GM12872 (cell line): ENCODE results near the gene MAJIN.

ENCODE experiments used
- TF ChIP-seq, protein P1 (sequence below): IDR thresholded peaks from 3 replicates; pipeline ENCODE4 v1.5.1; 2011; ENCODE audit warnings: low read depth, mild to moderate bottlenecking, low read length, moderate library complexity; ENCODE audit not compliant: insufficient read depth

The MAJIN gene

DNA sequence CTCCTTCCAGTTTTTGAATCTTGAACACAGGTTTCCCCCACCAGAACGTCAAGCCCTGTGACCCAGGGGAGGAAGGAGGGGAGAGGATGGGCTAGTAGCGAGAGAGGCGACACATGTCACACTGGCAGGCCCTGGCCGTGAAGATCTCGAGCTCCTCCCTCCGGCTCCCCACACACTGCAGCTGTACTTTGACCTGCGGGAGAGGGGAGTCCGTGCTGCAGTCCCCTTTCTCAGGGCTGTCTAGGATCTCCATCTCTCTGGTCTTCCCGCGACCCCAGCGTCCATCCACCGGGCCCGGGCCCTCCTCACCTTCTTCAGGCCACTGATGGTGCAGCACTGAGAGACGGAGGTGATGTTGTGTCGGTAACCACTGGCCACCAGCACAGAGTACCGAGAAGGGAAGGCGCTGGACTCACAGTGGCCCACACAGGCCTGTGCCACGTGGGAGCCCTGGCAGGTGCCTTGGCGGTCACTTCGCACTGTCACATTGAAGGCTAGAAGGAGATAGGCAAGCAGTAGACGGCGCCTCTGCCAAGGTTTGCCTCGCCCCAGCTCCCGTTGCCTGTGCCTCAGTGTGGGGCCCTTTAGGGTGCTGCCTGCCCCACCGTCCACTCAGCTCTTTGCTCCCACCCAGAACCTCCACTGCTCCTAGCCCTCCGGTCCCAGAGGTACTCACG is 37.1 kb downstream of the MAJIN start:
- TF ChIP-seq, protein P1, sequence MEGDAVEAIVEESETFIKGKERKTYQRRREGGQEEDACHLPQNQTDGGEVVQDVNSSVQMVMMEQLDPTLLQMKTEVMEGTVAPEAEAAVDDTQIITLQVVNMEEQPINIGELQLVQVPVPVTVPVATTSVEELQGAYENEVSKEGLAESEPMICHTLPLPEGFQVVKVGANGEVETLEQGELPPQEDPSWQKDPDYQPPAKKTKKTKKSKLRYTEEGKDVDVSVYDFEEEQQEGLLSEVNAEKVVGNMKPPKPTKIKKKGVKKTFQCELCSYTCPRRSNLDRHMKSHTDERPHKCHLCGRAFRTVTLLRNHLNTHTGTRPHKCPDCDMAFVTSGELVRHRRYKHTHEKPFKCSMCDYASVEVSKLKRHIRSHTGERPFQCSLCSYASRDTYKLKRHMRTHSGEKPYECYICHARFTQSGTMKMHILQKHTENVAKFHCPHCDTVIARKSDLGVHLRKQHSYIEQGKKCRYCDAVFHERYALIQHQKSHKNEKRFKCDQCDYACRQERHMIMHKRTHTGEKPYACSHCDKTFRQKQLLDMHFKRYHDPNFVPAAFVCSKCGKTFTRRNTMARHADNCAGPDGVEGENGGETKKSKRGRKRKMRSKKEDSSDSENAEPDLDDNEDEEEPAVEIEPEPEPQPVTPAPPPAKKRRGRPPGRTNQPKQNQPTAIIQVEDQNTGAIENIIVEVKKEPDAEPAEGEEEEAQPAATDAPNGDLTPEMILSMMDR: no peak

DNA sequence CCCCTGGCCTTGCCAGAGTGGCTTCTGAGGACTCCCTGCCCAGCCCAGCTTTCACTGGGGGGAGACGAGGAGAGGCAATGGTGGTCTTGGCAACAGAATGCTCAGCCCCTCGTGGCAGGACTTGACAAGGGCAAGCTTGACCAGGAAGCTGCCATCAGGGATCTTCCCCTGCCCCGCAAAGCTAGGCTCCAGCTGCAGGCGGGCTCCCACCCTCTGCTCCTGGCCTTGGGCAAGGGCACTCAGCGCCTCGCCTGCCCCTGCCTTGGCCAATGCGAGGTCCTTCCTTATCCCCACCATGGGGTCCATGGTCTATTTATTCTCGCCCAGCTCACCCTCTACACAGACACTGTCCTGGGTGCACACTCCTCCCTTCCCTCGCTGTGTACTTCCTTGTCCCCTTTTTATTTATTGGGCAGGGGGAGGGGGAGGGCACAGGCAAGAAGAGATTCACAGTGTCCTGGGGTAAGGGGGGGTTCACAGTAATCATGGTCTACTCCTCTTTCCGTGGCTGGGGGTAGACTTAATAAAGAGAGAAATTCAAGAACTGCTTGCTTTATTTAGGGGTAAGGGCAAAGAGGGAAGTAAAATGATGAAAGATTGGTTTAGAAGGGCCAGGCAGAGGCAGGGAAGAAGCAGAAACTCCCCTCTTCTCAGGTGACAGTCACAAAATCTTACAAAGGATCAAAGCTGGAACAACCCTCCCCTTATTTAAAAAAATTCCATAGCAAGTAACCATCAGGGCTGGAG is 37.8 kb downstream of the MAJIN start:
- TF ChIP-seq, protein P1: no peak

DNA sequence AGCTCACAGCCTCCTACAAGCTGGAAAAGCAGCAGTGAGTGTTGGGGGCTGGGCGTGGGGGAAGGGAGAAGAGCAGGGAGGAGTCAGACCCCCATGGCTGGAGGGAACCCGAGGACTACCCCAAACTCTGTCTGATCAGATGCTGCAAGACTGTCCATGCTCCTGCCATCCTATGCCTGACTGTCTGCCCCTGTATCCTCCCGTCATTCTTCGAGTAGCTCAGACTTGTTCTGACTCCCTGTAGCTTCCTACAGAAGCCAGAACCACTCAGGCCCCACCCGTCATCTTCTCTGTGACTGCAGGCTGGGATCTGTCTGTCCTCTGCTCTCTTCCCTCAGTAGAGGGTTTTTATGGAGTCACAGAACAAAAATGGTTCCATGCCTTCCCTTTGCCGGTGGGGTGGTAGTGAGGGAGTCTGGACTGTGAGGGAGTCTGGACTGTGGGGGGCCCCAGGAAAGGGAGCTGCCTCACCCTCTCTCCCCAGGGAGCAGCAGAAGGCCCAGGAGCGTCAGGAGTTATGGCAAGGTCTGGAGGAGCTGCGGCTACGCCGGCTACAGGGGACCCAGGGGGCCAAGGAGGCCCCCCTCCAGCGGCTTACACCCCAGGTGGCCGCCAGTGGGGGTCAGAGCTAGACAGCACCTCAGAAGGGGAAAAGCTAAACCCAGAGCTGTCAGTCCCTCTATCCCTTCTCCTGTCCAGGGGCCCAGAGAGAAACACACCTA is 38.5 kb downstream of the MAJIN start:
- TF ChIP-seq, protein P1: no peak

DNA sequence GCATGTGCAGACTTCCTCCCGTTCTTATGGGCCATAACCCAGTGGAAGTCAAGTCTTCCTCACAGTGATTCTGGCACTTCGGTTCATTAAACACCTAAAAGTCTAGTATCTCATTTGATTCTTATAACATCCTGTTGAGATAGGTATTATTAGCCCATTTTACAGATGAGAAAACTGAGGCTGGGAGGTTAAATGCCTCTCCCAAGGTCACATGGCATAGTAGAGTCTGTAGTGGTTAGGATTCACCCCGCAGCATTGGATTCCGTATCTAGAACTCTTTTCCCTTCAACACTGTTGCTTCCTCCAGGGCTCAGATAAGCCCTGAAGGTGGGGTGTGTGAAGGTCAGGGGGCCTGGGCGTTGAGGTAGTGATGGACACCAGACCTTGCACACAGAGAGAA is 39.6 kb downstream of the MAJIN start:
- TF ChIP-seq, protein P1: no peak

DNA sequence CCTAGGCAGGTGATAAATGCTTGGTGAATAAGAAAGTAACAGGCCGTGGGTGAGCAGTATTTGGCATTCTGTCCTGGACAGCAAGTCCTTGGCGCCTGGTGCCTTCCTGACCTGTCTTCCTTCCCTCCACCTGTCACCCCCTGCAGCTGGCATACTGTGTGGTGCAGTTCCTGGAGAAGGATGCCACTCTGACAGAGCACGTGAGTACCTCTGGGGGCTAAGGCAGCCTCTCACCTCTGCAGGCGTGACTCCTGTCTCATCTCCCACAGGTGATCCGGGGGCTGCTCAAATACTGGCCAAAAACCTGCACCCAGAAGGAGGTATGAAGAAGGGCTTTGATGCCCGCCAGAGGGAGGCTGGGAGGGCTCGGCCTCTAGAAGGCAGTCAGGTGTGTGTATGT is 40.6 kb downstream of the MAJIN start:
- TF ChIP-seq, protein P1: no peak

DNA sequence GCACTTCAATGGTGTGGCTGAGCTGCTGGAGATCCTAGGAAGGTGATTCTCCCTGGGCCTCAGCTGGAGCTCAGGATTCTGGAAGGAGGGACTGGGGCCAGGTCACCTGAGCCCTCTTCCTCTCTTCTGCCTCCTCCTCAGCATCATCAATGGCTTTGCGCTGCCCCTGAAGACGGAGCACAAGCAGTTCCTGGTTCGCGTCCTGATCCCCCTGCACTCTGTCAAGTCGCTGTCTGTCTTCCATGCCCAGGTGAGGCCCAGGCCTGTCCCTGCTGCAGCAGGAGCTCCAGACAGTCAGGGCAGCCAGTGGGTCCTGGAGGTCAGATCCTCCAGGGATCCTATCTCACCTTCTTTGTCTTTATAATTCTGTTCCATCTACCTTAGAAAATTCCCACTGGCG is 41.6 kb downstream of the MAJIN start:
- TF ChIP-seq, protein P1: no peak

DNA sequence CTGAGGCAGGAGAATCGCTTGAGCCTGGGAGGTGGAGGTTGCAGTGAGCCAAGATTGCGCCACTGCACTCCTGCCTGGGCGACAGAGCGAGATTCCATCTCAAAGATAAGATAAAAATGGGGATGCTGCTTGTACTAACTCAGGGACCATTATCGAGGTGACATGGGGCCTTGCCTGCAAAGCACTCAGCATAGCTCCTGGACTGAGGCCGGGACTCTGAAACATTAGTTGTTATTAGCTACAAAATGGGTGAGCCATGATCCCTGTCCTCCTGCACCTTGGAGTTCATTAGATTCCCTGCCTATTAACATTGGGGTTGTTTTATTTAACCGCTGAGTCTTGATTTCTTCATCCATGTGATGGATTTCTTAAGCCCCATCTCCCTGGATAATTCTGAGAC is 42.3 kb downstream of the MAJIN start:
- TF ChIP-seq, protein P1: no peak
